Transverse colon (tissue), 4 donors: ENCODE results near the gene KRT4. TPM values are rescaled to one million over a fixed set of nuclear protein-coding genes. Genes with fewer than 3 reads are reported as not detected.
"Not testable (repeated sequence)": the region's sequence is repeated elsewhere in the genome, so short reads cannot be mapped to it uniquely, and the experiment has no call there.

Source experiments
- DNase-seq: peaks from one replicate; pipeline ENCODE4 v3.0.0-alpha.2; 2019
- H3K27ac ChIP-seq, 4 donors: fragments of 200-600 bp; sonication (generic); 2 replicates each; pipeline ENCODE4 v1.5.1; 2016 to 2018; ENCODE audit warnings: inconsistent platforms in 4 of 4
- H3K27me3 ChIP-seq: fragments of 200-600 bp; sonication (generic); 2 replicates; pipeline ENCODE4 v1.5.1; 2017; ENCODE audit warnings: inconsistent platforms
- H3K36me3 ChIP-seq, 4 donors: fragments of 200-600 bp; sonication (generic); 2 replicates each; pipeline ENCODE4 v1.5.1; 2017 to 2019; ENCODE audit warnings: inconsistent platforms in 4 of 4
- H3K4me1 ChIP-seq, 4 donors: fragments of 200-600 bp; sonication (generic); 2 replicates each; pipeline ENCODE4 v1.5.1; 2017 to 2020; ENCODE audit warnings: inconsistent platforms in 4 of 4
- H3K4me3 ChIP-seq, 4 donors: fragments of 200-600 bp; sonication (generic); 1 replicate in 1 of 4; 2 replicates in 3 of 4; pipeline versions ENCODE4 v1.5.1 to v1.6.1; 2017 to 2019; ENCODE audit warnings: inconsistent platforms in 4 of 4
- H3K9me3 ChIP-seq, 2 donors: fragments of 200-600 bp; sonication (generic); 2 replicates each; pipeline ENCODE4 v1.5.1; 2017 to 2019; ENCODE audit warnings: inconsistent platforms in 2 of 2
- CTCF ChIP-seq, 5 experiments: fragments of 200-600 bp in 3 of 5; fragments of 450-650 bp in 2 of 5; sonication (generic) in 3 of 5; IDR thresholded peaks; 1 replicate in 2 of 5; 2 replicates in 3 of 5; pipeline ENCODE4 v1.5.1; 2016 to 2017; ENCODE audit warnings: antibody characterized with exemption in 5 of 5, inconsistent platforms in 3 of 5, mild to moderate bottlenecking in 2 of 5, moderate library complexity in 1 of 5
- EP300 ChIP-seq: sonication (generic); formaldehyde crosslinking; IDR thresholded peaks from one replicate; pipeline ENCODE4 v1.6.1; 2017; ENCODE audit warnings: antibody characterized with exemption, low read depth
- POLR2A ChIP-seq: fragments of 450-650 bp; IDR thresholded peaks from one replicate; pipeline ENCODE4 v1.6.1; 2016; ENCODE audit warnings: antibody characterized with exemption, mild to moderate bottlenecking, moderate library complexity
- POLR2AphosphoS5 ChIP-seq, 3 donors: sonication (generic); formaldehyde crosslinking; IDR thresholded peaks; one replicate each; pipeline ENCODE4 v1.6.1; 2016; ENCODE audit warnings: antibody characterized with exemption in 3 of 3
- WGBS, 2 donors: methylation state at CpG; one replicate each; pipeline ENCODE4 v1.1.5; 2018; ENCODE audit warnings: low coverage in 1 of 2; 5-methylcytosine and 5-hydroxymethylcytosine counted together
- in situ Hi-C, 4 donors: fragments of 200-750 bp; cut with MboI; loops; one replicate each; pipeline versions ENCODE4 v1.15.0 to v1.15.1; 2017; ENCODE audit warnings: low sequenced_read_pairs in 3 of 4, low pct_ligation_motif_present in 1 of 4, low pct_unique_long_range_greater_than_20kb in 1 of 4
- intact Hi-C: fragments of 100-400 bp; cut with DNase I; formaldehyde crosslinking; loops from one replicate; pipeline ENCODE4 v1.15.1; 2023; ENCODE audit warnings: low total_unique reads
- total RNA-seq, 4 donors: library from RNA; depleted of rRNA; stranded (reverse); fragments of >200 nt; gene quantifications; one replicate each; pipeline ENCODE4 v1.1.0, GENCODE V29; 2016

The KRT4 gene
- total RNA-seq, 4 donors from 2014 or later: not detected

GRCh38 chr12:52797529-52797894 lies 16.4 kb downstream of the KRT4 start:
- Histone ChIP-seq H3K27me3 (no peaks in the 10 kb centered on the region), H3K36me3 (no peaks in the 10 kb centered on the region), H3K27ac (no peak overlapping the region), H3K4me3 (no peak overlapping the region), H3K9me3 (no peaks in the 10 kb centered on the region), H3K4me1 (peaks cover 0 to 10% (median 6%) of the 10 kb centered on the region in 4 donors)
- in situ Hi-C loops: no loop called here
- intact Hi-C loops: no loop called here
- DNase-seq: no peak
- no peak for TF ChIP-seq POLR2A
- no peak for TF ChIP-seq EP300
- TF ChIP-seq CTCF (IDR thresholded peaks at IDR 0.05): no peak
- TF ChIP-seq POLR2AphosphoS5 (IDR thresholded peaks at IDR 0.05): no peak

- H3K4me3 ChIP-seq: no peak overlapping the region
- WGBS, 2 donors: 91% methylated on average over 3 of the region's 3 CpGs; no CpG with 5 or more reads in 1 of the 2 donors
- no peak for DNase-seq
- peaks cover 0 to 10% (median 6%) of the 10 kb centered on the region in 4 donors for H3K4me1 ChIP-seq
- no peak overlapping the region for H3K27ac ChIP-seq
- H3K36me3 ChIP-seq: no peaks in the 10 kb centered on the region
- in situ Hi-C loops: no loop called here
- intact Hi-C loops: no loop called here
- no peak for TF ChIP-seq EP300
- no peak for TF ChIP-seq POLR2AphosphoS5 (IDR thresholded peaks at IDR 0.05)
- TF ChIP-seq CTCF (IDR thresholded peaks at IDR 0.05): no peak
- TF ChIP-seq POLR2A: no peak
- H3K27me3 ChIP-seq: no peaks in the 10 kb centered on the region
- H3K9me3 ChIP-seq: no peaks in the 10 kb centered on the region
Measured at GRCh38 chr12:52796839-52797528, 16.9 kb downstream of the KRT4 start.

DNA sequence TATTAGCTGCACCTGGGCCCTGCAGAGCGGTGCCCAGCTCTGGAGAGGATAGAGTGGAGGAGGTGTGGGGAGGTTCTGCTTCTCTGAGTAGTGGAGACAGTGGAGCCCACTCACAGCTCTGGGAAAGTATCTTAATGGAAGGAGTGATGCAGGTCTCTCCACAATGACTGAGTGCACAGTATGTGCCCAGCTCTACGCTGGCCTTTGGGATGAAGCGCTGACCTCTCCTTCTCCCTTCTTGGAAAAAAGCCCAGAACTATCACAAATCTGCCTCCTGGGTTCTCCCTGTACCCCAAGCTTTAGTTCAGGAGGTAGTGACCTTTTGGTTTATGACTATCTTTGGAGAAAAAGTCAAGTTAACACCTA lies 17.5 kb downstream of the KRT4 start:
- peaks cover 0 to 10% (median 6%) of the 10 kb centered on the region in 4 donors for H3K4me1 ChIP-seq
- 95% methylated on average over 3 of the region's 3 CpGs; no CpG with 5 or more reads in 1 of the 2 donors for WGBS, 2 donors
- no peaks in the 10 kb centered on the region for H3K36me3 ChIP-seq
- no peak for DNase-seq
- no peak overlapping the region for H3K4me3 ChIP-seq
- in situ Hi-C loops (no loop called here), intact Hi-C loops (no loop called here)
- H3K27ac ChIP-seq: no peak overlapping the region
- TF ChIP-seq POLR2AphosphoS5 (IDR thresholded peaks at IDR 0.05) (no peak), CTCF (IDR thresholded peaks at IDR 0.05) (no peak), POLR2A (no peak), EP300 (no peak)
- H3K9me3 ChIP-seq: no peaks in the 10 kb centered on the region
- no peaks in the 10 kb centered on the region for H3K27me3 ChIP-seq

- H3K36me3 ChIP-seq: no peaks in the 10 kb centered on the region
- in situ Hi-C loops: no loop called here
- peaks cover 0 to 8% (median 6%) of the 10 kb centered on the region in 4 donors for H3K4me1 ChIP-seq
- no peak within 1 kb of the TSS for H3K27ac ChIP-seq
- H3K4me3 ChIP-seq: no peak within 1 kb of the TSS
- H3K27me3 ChIP-seq: no peaks in the 10 kb centered on the region
- 56 to 89% methylated on average over 1 to 14 of the region's 17 CpGs for WGBS, 2 donors
- TF ChIP-seq CTCF (IDR thresholded peaks at IDR 0.05) (no peak), EP300 (no peak), POLR2AphosphoS5 (IDR thresholded peaks at IDR 0.05) (no peak), POLR2A (no peak)
- no peak for DNase-seq
- intact Hi-C loops: no loop called here
- no peaks in the 10 kb centered on the region for H3K9me3 ChIP-seq
Measured at GRCh38 chr12:52795694-52796428, 18.1 kb downstream of the KRT4 start, which contains the start of gene KRT3. TSS of gene KRT3 (minus strand) at chr12:52796117. CDS start at chr12:52796042, 75 bp downstream.

- intact Hi-C loops, H3K27me3 ChIP-seq, in situ Hi-C loops, H3K9me3 ChIP-seq, H3K4me3 ChIP-seq, H3K27ac ChIP-seq, DNase-seq, H3K36me3 ChIP-seq, H3K4me1 ChIP-seq: not testable (repeated sequence)
- WGBS, 2 donors: 90 to 100% methylated on average over 1 to 2 of the region's 2 CpGs
Measured at GRCh38 chr12:52795332-52795674, 18.6 kb downstream of the KRT4 start.
